Nephron progenitor cell (in vitro differentiated cells): ENCODE data around the gene LMO7.

ENCODE experiments used
- DNase-seq: peaks from one replicate; pipeline ENCODE4 v3.0.0; 2021
- H3K27ac Mint-ChIP-seq: 2 replicates; pipeline ENCODE4 v1.8.0; 2021; ENCODE audit warnings: mild to moderate bottlenecking, moderate library complexity, mixed read lengths
- H3K27me3 Mint-ChIP-seq: 2 replicates; pipeline ENCODE4 v1.8.0; 2021; ENCODE audit warnings: mild to moderate bottlenecking, low read depth, mixed read lengths; ENCODE audit not compliant: poor library complexity
- H3K36me3 Mint-ChIP-seq: 2 replicates; pipeline ENCODE4 v1.8.0; 2021; ENCODE audit warnings: low read depth, mixed read lengths
- H3K4me1 Mint-ChIP-seq: 2 replicates; pipeline ENCODE4 v1.8.0; 2021; ENCODE audit warnings: mixed read lengths
- H3K4me3 Mint-ChIP-seq: 2 replicates; pipeline ENCODE4 v1.8.0; 2021; ENCODE audit warnings: mild to moderate bottlenecking, moderate library complexity, mixed read lengths
- H3K9me3 Mint-ChIP-seq: 2 replicates; pipeline ENCODE4 v1.8.0; 2021; ENCODE audit warnings: mild to moderate bottlenecking, moderate library complexity, mixed read lengths
- CTCF ChIP-seq: fragments of 200-600 bp; sonication (generic); IDR thresholded peaks from 2 replicates; pipeline ENCODE4 v1.5.0; 2021; ENCODE audit warnings: antibody characterized with exemption

The LMO7 gene

GRCh38 chr13:75760131-75761021 is 124.2 kb downstream of the LMO7 start:
- H3K4me1 Mint-ChIP-seq, result no peaks in the 10 kb centered on the region
- H3K27ac Mint-ChIP-seq, result no peak overlapping the region
- TF ChIP-seq CTCF, result no peak
- no peak overlapping the region for H3K4me3 Mint-ChIP-seq
- no peaks in the 10 kb centered on the region for H3K36me3 Mint-ChIP-seq
- H3K27me3 Mint-ChIP-seq, result no peaks in the 10 kb centered on the region
- H3K9me3 Mint-ChIP-seq, result no peaks in the 10 kb centered on the region
- DNase-seq, result no peak

- Mint-ChIP-seq H3K27ac (no peak overlapping the region), H3K4me3 (no peak overlapping the region), H3K9me3 (no peaks in the 10 kb centered on the region), H3K4me1 (no peaks in the 10 kb centered on the region), H3K36me3 (no peaks in the 10 kb centered on the region), H3K27me3 (no peaks in the 10 kb centered on the region)
- DNase-seq, result no peak
- no peak for TF ChIP-seq CTCF
These were observed 125.2 kb downstream of the LMO7 start for GRCh38 chr13:75761369-75761768.

GRCh38 chr13:75762076-75762937 is 126.2 kb downstream of the LMO7 start:
- H3K27me3 Mint-ChIP-seq, result no peaks in the 10 kb centered on the region
- no peak overlapping the region for H3K27ac Mint-ChIP-seq
- no peaks in the 10 kb centered on the region for H3K4me1 Mint-ChIP-seq
- no peak overlapping the region for H3K4me3 Mint-ChIP-seq
- H3K9me3 Mint-ChIP-seq, result no peaks in the 10 kb centered on the region
- DNase-seq, result no peak
- TF ChIP-seq CTCF, result no peak
- no peaks in the 10 kb centered on the region for H3K36me3 Mint-ChIP-seq

- Mint-ChIP-seq H3K9me3 (no peaks in the 10 kb centered on the region), H3K27ac (no peak overlapping the region)
- TF ChIP-seq CTCF, result no peak
These were observed 126.8 kb downstream of the LMO7 start for GRCh38 chr13:75762955-75763354.

GRCh38 chr13:75763512-75763911 is 127.4 kb downstream of the LMO7 start:
- Mint-ChIP-seq H3K27ac (no peak overlapping the region), H3K27me3 (no peaks in the 10 kb centered on the region), H3K36me3 (no peaks in the 10 kb centered on the region), H3K4me3 (no peak overlapping the region), H3K9me3 (no peaks in the 10 kb centered on the region), H3K4me1 (no peaks in the 10 kb centered on the region)
- no peak for DNase-seq
- TF ChIP-seq CTCF, result no peak

More at GRCh38 chr13:75762955-75763354, 126.8 kb downstream of the LMO7 start:
- Mint-ChIP-seq H3K36me3 (no peaks in the 10 kb centered on the region), H3K4me3 (no peak overlapping the region), H3K27me3 (no peaks in the 10 kb centered on the region), H3K4me1 (no peaks in the 10 kb centered on the region)
- no peak for DNase-seq
